HEK293T (cell line): ENCODE results near the gene ADCY10.

ENCODE experiments used
- BHLHE40 ChIP-seq: fragments of 450-650 bp; IDR thresholded peaks from 2 replicates; pipeline ENCODE4 v1.6.1; 2016; ENCODE audit warnings: mild to moderate bottlenecking, moderate library complexity, borderline replicate concordance
- ELF4 ChIP-seq: fragments of 450-650 bp; IDR thresholded peaks from 2 replicates; pipeline ENCODE4 v1.6.1; 2017; ENCODE audit warnings: antibody characterized with exemption
- FOXK2 ChIP-seq: fragments of 450-650 bp; IDR thresholded peaks from 2 replicates; pipeline ENCODE4 v1.6.1; 2016; ENCODE audit warnings: mild to moderate bottlenecking
- FOXM1 ChIP-seq: fragments of 450-650 bp; IDR thresholded peaks from 2 replicates; pipeline ENCODE4 v1.6.1; 2017; ENCODE audit warnings: mild to moderate bottlenecking, borderline replicate concordance
- HDGF ChIP-seq: fragments of 450-650 bp; IDR thresholded peaks from 2 replicates; pipeline ENCODE4 v1.6.1; 2017; ENCODE audit warnings: antibody characterized with exemption, borderline replicate concordance
- L3MBTL2 ChIP-seq: fragments of 450-650 bp; conservative IDR thresholded peaks from 2 replicates; pipeline ENCODE4 v1.6.1; 2016; ENCODE audit warnings: mild to moderate bottlenecking
- LEF1 ChIP-seq: fragments of 450-650 bp; IDR thresholded peaks from 2 replicates; pipeline ENCODE4 v1.6.1; 2017; ENCODE audit warnings: mild to moderate bottlenecking, borderline replicate concordance
- SP1 ChIP-seq: fragments of 450-650 bp; IDR thresholded peaks from 2 replicates; pipeline ENCODE4 v1.6.1; 2017
- TARDBP ChIP-seq: fragments of 450-650 bp; IDR thresholded peaks from 2 replicates; pipeline ENCODE4 v1.6.1; 2016
- TF ChIP-seq, protein P1 (sequence below): fragments of 450-650 bp; IDR thresholded peaks from 2 replicates; pipeline ENCODE4 v1.6.1; 2016

DNA sequence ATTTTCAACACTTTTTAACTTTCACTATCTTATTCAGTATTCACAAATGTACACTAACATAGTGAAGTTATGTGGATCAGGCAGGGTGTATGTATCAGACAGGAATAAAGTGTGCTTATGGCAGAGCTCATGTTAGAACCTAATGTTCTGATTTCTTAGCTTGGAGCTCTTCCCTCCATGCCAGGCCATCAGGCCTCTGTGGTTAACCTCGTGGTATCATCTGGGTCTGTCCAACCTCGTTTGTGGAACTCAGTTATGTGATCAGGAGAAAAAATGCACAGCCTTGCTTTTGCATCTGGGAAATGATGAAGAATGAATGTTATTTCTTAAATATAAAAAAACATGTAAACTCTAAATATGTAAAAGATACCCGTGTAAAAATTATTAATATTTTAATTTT lies 105.2 kb downstream of the ADCY10 start:
- TF ChIP-seq ELF4, result no peak
- no peak for TF ChIP-seq BHLHE40
- TF ChIP-seq SP1, result no peak
- no peak for TF ChIP-seq HDGF
- TF ChIP-seq FOXM1, result no peak
- TF ChIP-seq FOXK2, result no peak
- no peak for TF ChIP-seq TARDBP
- TF ChIP-seq LEF1, result no peak
- no peak for TF ChIP-seq L3MBTL2
- TF ChIP-seq, protein P1, sequence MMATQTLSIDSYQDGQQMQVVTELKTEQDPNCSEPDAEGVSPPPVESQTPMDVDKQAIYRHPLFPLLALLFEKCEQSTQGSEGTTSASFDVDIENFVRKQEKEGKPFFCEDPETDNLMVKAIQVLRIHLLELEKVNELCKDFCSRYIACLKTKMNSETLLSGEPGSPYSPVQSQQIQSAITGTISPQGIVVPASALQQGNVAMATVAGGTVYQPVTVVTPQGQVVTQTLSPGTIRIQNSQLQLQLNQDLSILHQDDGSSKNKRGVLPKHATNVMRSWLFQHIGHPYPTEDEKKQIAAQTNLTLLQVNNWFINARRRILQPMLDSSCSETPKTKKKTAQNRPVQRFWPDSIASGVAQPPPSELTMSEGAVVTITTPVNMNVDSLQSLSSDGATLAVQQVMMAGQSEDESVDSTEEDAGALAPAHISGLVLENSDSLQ, result no peak
